Kidney glomerular epithelial cell (primary cell): ENCODE measurements around the gene GRHPR.

Experiments used
- DNase-seq: peaks from one replicate; lab custom pipeline; 2025; lab: John Stamatoyannopoulos, UW

Gene GRHPR

DNA sequence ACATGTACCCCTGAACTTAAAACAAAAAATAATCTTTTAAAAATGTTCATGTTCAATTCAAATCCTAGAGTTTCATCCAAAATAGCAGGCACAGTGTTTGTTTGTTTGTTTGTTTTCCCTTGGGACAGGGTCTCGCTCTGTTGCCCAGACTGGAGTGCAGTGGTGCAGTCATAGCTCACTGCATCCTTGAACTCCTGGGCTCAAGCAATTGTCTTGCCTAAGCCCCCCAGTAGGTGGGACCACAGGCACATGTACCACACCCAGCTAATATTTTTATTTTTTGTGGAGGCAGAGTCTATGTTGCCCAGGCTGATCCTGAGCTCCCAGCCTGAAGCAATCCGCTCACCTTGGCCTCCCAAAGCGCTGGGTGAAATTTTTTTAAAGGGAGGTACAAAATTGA lies 58.3 kb downstream of the GRHPR start:
- no peak for DNase-seq

DNA sequence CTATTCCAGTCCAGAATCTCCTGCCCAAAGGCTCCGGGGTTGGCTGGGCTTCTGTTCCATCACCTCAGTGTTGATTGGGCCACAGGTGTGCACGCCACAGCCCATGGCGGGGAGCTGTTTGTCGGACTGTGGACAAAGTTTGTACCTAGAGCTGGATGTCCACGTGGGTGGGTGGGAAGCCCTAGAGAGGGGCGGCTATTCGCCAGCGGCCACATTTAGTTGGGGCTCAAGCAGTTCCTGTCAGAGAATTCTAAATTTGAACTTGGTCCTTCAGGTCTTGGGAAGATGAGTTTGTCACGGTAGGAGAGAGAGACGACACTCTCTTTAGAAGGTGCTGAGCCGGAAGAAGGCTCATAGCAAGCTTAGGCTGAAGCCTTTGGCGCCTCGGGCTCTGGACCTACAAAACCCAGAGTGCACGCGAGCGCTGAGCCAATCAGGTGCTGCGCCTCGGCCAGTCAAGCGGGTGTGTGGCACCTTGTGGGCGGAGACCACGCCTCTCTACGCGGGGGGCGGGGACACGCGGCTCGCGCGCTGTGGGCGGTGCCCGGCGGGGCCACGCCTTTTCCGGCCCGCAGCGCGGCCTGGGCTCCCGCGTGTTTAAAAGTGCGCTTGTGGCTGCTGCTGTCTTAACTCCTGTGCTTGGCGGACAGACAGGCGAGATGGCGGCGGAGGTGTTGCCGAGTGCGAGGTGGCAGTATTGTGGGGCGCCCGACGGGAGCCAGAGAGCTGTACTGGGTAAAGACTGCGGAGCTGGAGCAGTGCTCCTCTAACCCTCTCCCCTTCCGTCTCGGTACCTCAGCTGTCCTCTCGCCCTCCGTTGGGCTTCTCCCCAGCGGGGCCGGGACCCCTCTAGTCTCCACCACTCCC lies 63.1 kb downstream of the GRHPR start, which contains the start of gene POLR1E:
POLR1E (plus strand) TSS at position 560 of the 867 bp plus-strand sequence; CDS start at position 660, 100 bp downstream.
- DNase-seq: peak; percentile 83

DNA sequence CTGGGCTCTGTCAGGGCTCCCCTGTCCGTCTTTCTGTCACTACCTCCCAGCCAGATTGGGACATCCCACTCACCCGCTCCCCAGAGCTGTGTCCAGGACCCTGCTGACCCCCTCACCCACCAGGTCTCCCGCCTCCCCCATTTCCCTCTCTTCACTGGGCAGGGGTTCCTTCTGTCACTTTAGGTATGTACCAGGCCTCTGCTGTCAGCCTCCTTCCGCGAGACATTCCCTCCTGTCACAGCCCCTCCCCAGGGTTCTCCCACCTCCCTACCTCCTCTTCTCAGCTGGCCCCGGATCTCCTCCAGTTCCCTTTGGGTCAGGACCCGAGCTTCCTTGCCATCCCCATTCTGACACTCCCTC lies 63.7 kb downstream of the GRHPR start:
- DNase-seq: no peak
